GM12873 (cell line): ENCODE measurements around the gene DYRK3.

Source experiments
- TF ChIP-seq, protein P1 (sequence below): IDR thresholded peaks from 2 replicates; pipeline ENCODE4 v1.5.1; 2012; ENCODE audit warnings: low read depth, mild to moderate bottlenecking, moderate library complexity, low read length, control low read depth; ENCODE audit not compliant: insufficient read depth; ENCODE audit errors: missing control alignments

The DYRK3 gene

DNA sequence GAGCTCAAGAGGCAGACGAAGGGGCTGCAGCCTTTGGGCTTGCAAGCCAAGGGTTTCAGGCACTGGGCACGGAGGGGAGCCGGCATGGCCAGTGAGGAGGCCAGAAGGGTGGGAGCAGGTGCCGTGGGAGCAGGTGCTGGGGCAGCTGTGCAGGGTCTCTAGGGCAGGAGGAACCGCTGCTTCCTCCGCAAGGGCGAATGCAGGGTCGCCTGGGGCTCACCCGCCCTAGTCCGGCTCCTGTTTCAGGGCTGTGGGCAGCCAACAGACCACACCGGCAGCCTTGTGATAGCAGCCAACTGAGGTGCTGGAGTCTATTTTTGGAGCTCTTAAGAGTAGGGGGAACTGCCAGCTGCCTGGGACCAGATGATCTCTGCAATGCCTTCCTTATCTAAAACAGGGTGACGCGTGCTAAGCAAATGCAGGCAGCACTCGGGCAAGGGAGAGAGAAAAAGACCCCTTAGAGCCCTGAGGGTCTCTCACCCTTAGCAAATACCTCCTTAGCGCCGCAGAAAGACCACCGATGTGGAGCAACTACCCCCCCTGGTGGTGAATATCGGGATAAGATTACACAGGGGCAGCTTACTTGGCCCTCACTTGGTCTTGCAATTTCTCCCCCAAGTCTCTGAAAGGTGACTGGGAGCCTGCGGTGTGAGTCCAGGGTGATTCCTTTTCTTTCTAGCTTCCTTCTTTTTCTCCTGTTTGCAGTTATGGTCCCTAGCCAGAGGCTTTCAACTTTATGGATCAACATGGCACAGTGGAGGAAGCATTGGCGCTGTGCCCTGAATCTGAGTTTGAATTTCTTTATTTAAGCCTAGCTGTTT, 28.7 kb downstream of the DYRK3 start:
- TF ChIP-seq, protein P1, sequence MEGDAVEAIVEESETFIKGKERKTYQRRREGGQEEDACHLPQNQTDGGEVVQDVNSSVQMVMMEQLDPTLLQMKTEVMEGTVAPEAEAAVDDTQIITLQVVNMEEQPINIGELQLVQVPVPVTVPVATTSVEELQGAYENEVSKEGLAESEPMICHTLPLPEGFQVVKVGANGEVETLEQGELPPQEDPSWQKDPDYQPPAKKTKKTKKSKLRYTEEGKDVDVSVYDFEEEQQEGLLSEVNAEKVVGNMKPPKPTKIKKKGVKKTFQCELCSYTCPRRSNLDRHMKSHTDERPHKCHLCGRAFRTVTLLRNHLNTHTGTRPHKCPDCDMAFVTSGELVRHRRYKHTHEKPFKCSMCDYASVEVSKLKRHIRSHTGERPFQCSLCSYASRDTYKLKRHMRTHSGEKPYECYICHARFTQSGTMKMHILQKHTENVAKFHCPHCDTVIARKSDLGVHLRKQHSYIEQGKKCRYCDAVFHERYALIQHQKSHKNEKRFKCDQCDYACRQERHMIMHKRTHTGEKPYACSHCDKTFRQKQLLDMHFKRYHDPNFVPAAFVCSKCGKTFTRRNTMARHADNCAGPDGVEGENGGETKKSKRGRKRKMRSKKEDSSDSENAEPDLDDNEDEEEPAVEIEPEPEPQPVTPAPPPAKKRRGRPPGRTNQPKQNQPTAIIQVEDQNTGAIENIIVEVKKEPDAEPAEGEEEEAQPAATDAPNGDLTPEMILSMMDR, result peak; percentile 81

DNA sequence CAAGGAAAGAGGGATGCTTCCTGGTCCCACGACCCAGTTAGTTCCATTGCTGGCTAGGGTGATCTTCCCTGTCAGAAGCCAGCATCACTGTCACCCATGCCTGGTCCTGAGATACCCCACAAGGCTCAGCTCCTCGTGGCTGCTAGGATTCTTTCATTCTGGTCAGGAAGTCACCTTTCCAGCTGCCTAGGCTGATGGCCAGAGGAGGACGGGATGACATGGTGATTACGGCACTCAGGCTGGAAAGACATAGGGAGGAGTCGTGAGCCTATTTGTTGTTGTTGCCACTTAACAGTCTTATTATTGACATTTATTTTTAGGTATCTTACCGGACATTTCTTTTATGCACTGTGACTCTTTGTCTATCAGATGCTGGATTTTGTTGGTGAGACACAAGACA, 29.4 kb downstream of the DYRK3 start:
- TF ChIP-seq, protein P1, result no peak

DNA sequence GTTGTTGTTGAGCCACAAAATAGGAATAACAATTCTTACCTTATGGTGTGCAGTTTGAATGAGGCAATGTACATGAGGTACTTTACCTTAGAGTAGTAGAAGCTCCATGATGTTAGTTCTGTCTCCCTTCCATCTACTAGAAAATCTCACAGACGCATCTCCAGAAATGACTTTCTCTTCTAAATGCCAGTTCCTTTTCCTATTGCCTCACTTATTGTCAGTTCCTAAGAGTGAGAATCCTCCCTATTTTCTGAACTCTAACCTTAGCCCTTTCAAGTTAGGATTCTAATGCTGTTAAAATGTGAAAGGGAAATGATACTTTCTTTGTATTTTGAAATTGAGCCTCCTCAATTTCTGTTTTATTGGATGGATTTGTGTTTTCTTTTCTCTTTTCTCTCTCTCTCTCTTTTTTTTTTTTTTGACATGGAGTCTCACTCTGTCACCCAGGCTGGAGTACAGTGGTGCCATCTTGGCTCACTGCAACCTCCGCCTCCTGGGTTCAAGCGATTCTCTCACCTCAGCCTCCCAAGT, 30.8 kb downstream of the DYRK3 start:
- TF ChIP-seq, protein P1, result no peak

DNA sequence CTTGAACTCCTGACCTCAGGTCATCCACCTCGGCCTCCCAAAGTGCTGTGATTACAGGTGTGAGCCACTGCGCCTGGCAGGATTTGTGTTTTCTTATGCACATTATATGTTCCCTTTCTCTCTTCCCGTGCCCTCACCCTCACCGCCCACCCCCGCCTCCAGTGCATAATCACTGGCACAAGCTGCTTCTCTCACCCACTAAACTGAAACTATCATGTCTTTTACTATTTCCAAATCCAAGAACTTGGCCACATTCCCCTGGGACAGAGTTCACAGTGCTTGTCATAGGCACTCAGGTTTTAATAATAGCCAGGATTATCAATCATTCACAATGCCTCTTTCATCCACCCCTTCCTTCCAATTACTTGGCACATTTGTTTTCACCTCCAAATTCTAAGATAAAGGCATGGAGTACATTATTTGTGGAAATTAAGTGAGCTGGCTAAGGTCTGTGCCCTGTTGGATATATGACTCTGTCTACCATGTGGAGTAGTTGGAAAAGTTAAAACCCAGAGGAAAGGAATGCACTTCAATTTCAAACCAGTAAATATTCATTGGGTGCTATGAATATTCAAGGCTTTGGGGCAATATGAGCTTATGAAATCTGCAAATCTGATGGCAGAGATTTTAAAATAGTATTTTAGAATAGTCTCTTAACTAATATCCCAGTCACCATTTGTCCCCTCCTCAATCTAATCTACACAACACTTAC, 31.8 kb downstream of the DYRK3 start:
- TF ChIP-seq, protein P1, result no peak

DNA sequence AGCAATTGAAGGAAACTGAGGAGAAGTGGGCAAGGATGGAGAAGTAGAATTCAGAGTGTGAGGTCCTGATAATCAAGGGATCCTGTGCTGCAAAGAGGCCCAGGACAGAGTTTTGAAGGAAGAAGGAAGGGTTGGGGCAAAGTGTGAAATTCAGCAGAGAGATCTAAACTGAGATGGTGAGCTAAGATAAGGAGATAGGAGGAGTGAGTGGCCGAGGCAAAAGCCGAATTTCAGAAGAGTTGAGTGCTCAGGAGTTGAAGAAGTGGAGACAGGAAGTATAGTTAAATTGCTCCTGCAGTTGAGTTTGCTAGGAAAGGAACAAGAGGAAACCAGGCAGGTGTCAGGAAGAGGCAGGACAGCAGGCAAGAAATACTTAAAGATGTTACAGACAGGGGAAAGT, 33.0 kb downstream of the DYRK3 start:
- TF ChIP-seq, protein P1, result no peak

DNA sequence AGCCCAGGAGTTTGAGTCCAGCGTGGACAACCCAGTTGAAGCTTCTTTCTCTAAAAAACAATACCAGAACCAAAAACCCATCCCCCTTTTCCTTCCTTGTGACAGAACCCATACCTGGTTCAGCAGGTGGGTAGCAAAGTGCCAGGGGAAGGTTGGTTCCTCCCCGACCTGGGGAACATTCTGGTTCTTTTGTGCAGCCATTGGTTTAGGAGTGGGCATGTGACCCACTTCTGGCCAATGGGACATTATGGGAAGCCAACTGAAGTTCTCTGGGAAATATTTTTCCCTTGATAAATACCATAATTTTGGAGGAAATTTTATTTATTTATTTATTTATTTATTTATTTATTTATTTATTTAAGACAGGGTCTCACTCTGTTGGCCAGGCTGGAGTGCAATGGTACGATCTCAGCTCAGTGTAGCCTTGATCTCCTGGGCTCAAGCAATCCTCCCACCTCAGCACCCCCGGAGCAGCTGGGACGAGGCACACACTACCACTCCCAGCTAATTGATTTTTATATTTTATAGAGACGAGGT, 33.6 kb downstream of the DYRK3 start:
- TF ChIP-seq, protein P1, result no peak

DNA sequence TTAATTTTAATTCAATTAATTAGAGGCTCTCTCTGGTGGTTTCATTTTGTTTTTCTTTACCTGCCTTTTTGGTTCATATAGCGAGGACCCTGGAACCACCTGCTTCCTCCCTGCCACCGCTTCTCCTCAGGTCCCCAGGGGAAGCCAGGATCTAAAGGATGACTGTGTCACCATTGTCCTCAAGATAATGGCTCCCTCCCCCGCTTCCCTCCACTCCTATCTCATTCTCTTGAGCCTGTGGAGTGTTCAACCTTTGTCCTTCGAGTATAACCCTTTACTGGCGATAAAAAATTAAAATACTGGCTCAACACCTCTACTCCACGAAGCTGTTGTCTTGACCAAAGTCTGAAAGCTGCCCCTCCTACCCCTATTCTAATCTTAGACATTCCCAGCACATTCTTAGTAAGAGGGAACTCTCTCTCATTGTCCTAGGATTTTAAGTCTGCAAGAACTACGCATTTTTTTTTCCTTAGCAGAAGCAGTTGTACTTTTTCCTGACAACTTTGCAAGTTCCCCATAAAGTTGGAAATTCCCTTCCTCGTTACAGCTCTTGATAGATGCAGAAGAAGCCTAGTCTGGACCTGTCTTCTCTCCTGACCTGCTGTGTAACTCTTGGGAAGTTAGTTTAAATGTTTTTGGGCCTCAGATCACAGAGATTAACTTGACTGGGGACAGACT, 36.8 kb downstream of the DYRK3 start:
- TF ChIP-seq, protein P1, result no peak
